ENCODE data around the gene TMEM106B.
"Not testable (repeated sequence)": the region's sequence is repeated elsewhere in the genome, so short reads cannot be mapped to it uniquely, and the experiment has no call there.

Gene TMEM106B

GRCh38 chr7:12221414-12221813 lies 10.3 kb downstream of the TMEM106B start:
- TF ChIP-seq REST (IDR thresholded peaks at IDR 0.05; ENCODE audit: insufficient replicate concordance, low read depth) (no peak), SPI1 (IDR thresholded peaks at IDR 0.05; ENCODE audit: borderline replicate concordance, low read depth) (no peak), GABPA (IDR thresholded peaks at IDR 0.05; ENCODE audit: low read depth) (no peak), POLR2AphosphoS5 (IDR thresholded peaks at IDR 0.05; ENCODE audit: low read depth) (no peak), CTCF (IDR thresholded peaks at IDR 0.05; ENCODE audit: insufficient read depth, low read length) (no peak)
- H3K27me3 ChIP-seq (ENCODE audit: insufficient read depth, poor library complexity, severe bottlenecking): no peaks in the 10 kb centered on the region
- DNase-seq (ENCODE audit: low read depth in 1 of 2, low spot score in 1 of 2): no peak
- H3K4me3 ChIP-seq (replicated peaks; ENCODE audit: insufficient read depth, low read length): no peak overlapping the region
- H3K27ac ChIP-seq (replicated peaks): no peak overlapping the region

- DNase-seq (ENCODE audit: low read depth in 1 of 2, low spot score in 1 of 2): peak in 1 of 2 experiments; percentile 7
- H3K27me3 ChIP-seq (ENCODE audit: insufficient read depth, poor library complexity, severe bottlenecking): no peaks in the 10 kb centered on the region
- H3K27ac ChIP-seq (replicated peaks): 0 out of 2 replicates have a peak overlapping the region, but pooled peaks have one; percentile 1
- TF ChIP-seq GABPA (IDR thresholded peaks at IDR 0.05; ENCODE audit: low read depth): peak; percentile 37; the same call in 1 of the 2 replicates
- TF ChIP-seq CTCF (IDR thresholded peaks at IDR 0.05; ENCODE audit: insufficient read depth, low read length): no peak
- TF ChIP-seq POLR2AphosphoS5 (IDR thresholded peaks at IDR 0.05; ENCODE audit: low read depth): no peak
- TF ChIP-seq REST (IDR thresholded peaks at IDR 0.05; ENCODE audit: insufficient replicate concordance, low read depth): no peak
- no peak for TF ChIP-seq SPI1 (IDR thresholded peaks at IDR 0.05; ENCODE audit: borderline replicate concordance, low read depth)
- H3K4me3 ChIP-seq (replicated peaks; ENCODE audit: insufficient read depth, low read length): no peak overlapping the region
Observed at GRCh38 chr7:12222889-12223579, 11.9 kb downstream of the TMEM106B start.

- H3K27me3 ChIP-seq (ENCODE audit: insufficient read depth, poor library complexity, severe bottlenecking); H3K4me3 ChIP-seq (replicated peaks; ENCODE audit: insufficient read depth, low read length); H3K27ac ChIP-seq (replicated peaks); DNase-seq (ENCODE audit: low read depth in 1 of 2, low spot score in 1 of 2): not testable (repeated sequence)
Observed at GRCh38 chr7:12225017-12225416, 13.9 kb downstream of the TMEM106B start.

GRCh38 chr7:12226756-12227155 lies 15.7 kb downstream of the TMEM106B start:
- TF ChIP-seq POLR2AphosphoS5 (IDR thresholded peaks at IDR 0.05; ENCODE audit: low read depth): no peak
- TF ChIP-seq GABPA (IDR thresholded peaks at IDR 0.05; ENCODE audit: low read depth): no peak
- TF ChIP-seq CTCF (IDR thresholded peaks at IDR 0.05; ENCODE audit: insufficient read depth, low read length): no peak
- no peak for TF ChIP-seq REST (IDR thresholded peaks at IDR 0.05; ENCODE audit: insufficient replicate concordance, low read depth)
- no peak for TF ChIP-seq SPI1 (IDR thresholded peaks at IDR 0.05; ENCODE audit: borderline replicate concordance, low read depth)

More at GRCh38 chr7:12226756-12227155, 15.7 kb downstream of the TMEM106B start:
- Histone ChIP-seq H3K4me3 (replicated peaks; ENCODE audit: insufficient read depth, low read length) (no peak overlapping the region), H3K27me3 (ENCODE audit: insufficient read depth, poor library complexity, severe bottlenecking) (no peaks in the 10 kb centered on the region), H3K27ac (replicated peaks) (no peak overlapping the region)
- no peak for DNase-seq (ENCODE audit: low read depth in 1 of 2, low spot score in 1 of 2)
